ENCODE data around the gene CATSPER1.

DNA sequence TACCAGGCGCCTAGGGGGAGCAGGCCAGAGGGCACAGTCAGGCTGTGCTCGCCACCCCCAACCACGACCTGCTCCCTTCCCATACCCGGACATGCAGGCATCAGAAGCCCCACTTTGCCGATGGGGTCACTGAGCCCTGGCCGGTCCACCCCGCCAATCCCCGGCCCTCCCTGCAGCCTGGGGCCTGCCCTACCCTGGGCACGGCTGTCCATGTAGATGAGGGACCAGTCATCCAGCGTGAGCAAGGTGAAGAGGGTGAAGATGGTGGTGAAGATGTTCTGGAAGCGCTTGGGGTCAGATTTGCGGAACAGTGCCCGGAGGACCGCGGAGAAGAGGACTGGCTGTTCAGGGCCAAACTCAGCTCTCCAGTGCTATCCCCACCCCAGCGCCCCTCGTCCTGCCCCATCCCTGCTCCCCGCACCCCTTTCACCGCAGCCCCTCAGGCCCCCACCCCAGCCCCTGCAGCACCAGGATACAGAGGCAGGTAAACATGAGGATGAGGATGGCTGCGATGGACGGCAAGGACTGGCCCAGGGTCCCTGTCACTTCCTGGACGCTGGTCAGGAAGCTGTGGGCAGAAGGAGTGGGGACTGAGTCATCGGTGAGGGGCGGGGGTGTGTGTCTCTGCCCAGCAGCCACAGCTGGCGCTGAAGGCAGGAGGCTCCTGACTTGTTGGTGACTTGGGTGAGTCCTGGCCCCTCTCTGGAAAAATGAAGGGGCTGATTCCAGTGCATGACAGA is 5.5 kb downstream of the CATSPER1 start:
- TF ChIP-seq POLR2A (IDR thresholded peaks at IDR 0.05) = no peak
- TF ChIP-seq, protein P1, sequence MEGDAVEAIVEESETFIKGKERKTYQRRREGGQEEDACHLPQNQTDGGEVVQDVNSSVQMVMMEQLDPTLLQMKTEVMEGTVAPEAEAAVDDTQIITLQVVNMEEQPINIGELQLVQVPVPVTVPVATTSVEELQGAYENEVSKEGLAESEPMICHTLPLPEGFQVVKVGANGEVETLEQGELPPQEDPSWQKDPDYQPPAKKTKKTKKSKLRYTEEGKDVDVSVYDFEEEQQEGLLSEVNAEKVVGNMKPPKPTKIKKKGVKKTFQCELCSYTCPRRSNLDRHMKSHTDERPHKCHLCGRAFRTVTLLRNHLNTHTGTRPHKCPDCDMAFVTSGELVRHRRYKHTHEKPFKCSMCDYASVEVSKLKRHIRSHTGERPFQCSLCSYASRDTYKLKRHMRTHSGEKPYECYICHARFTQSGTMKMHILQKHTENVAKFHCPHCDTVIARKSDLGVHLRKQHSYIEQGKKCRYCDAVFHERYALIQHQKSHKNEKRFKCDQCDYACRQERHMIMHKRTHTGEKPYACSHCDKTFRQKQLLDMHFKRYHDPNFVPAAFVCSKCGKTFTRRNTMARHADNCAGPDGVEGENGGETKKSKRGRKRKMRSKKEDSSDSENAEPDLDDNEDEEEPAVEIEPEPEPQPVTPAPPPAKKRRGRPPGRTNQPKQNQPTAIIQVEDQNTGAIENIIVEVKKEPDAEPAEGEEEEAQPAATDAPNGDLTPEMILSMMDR (IDR thresholded peaks at IDR 0.05 in 8 of 11, conservative IDR thresholded peaks at IDR 0.05 in 3 of 11) = peak in 1 of 11 experiments; percentile 3
